Activated CD4-positive, alpha-beta T cell treated with anti-CD3 and anti-CD28 coated beads, Interleukin-2, amount 50 U/mL, for 1 hour (primary cell): ENCODE measurements around the gene GADD45B.
"Not testable (repeated sequence)": the region's sequence is repeated elsewhere in the genome, so short reads cannot be mapped to it uniquely, and the experiment has no call there.

Experiments
- DNase-seq: peaks from one replicate; pipeline ENCODE4 v3.0.0-alpha.2; 2020

Gene GADD45B

GRCh38 chr19:2444251-2445002 lies 31.5 kb upstream of the GADD45B start:
- no peak for DNase-seq

- DNase-seq, result no peak
These were observed 29.5 kb upstream of the GADD45B start for GRCh38 chr19:2446381-2446780.

GRCh38 chr19:2449019-2449418 lies 26.9 kb upstream of the GADD45B start:
- no peak for DNase-seq

GRCh38 chr19:2451138-2451537 lies 24.8 kb upstream of the GADD45B start:
- DNase-seq, result no peak

- DNase-seq, result no peak
These were observed 24.2 kb upstream of the GADD45B start for GRCh38 chr19:2451741-2452140.

- DNase-seq, result no peak
These were observed 22.4 kb upstream of the GADD45B start for GRCh38 chr19:2453431-2454025.

GRCh38 chr19:2454199-2454961 lies 21.5 kb upstream of the GADD45B start:
- DNase-seq, result no peak

GRCh38 chr19:2454962-2455850 lies 20.7 kb upstream of the GADD45B start:
- no peak for DNase-seq

- DNase-seq, result peak; percentile 39
These were observed 19.9 kb upstream of the GADD45B start for GRCh38 chr19:2455851-2456570.

- no peak for DNase-seq
These were observed 18.4 kb upstream of the GADD45B start for GRCh38 chr19:2457394-2458037.

GRCh38 chr19:2458054-2458453 lies 17.9 kb upstream of the GADD45B start:
- no peak for DNase-seq

- DNase-seq, result not testable (repeated sequence)
These were observed 17.2 kb upstream of the GADD45B start for GRCh38 chr19:2458776-2459175.

- DNase-seq, result no peak
These were observed 15.7 kb upstream of the GADD45B start for GRCh38 chr19:2460245-2460644.

- peak; percentile 50 for DNase-seq
These were observed 13.9 kb upstream of the GADD45B start for GRCh38 chr19:2461751-2462634.

- DNase-seq, result no peak
These were observed 13.1 kb upstream of the GADD45B start for GRCh38 chr19:2462635-2463421.

GRCh38 chr19:2463694-2464093 lies 12.2 kb upstream of the GADD45B start:
- not testable (repeated sequence) for DNase-seq

GRCh38 chr19:2464389-2464788 lies 11.5 kb upstream of the GADD45B start:
- no peak for DNase-seq

GRCh38 chr19:2468596-2468995 lies 7.3 kb upstream of the GADD45B start:
- no peak for DNase-seq

- DNase-seq, result no peak
These were observed 6.6 kb upstream of the GADD45B start for GRCh38 chr19:2469102-2469914.
